GM12878 (cell line): ENCODE data around the gene ZDHHC3. TPM values are rescaled to one million over a fixed set of nuclear protein-coding genes. Genes with fewer than 3 reads are reported as not detected.

Experiments
- ATAC-seq: fragments of 200-7000 bp; cut with Tn5 transposase; 3 replicates; pipeline ENCODE4 v1.9.1; 2020; ENCODE audit warnings: mild to moderate bottlenecking, moderate library complexity
- BruUV-seq: library from RNA; stranded (reverse); fragments of 400-500 nt; replicated peaks from 2 replicates; lab custom pipeline; 2021; lab: Mats Ljungman, UMichigan
- CTCF ChIA-PET: fragments of 300-600 bp; sonication (Branson Sonifier 250); formaldehyde crosslinking; extraction: SDS; loops from one replicate; lab custom pipeline; 2021; ENCODE audit warnings: inconsistent platforms; lab: Yijun Ruan, JAX
- POLR2A ChIA-PET: fragments of 350-600 bp; formaldehyde crosslinking; extraction: SDS; loops from one replicate; lab custom pipeline; 2021; ENCODE audit warnings: inconsistent platforms; lab: Charles Lee
- RAD21 ChIA-PET: fragments of 300-600 bp; sonication (Branson Sonifier 250); formaldehyde crosslinking; loops from one replicate; lab custom pipeline; 2023; ENCODE audit warnings: antibody characterized with exemption; ENCODE audit not compliant: unreplicated experiment; lab: Charles Lee
- SMC1A ChIA-PET: fragments of 300-600 bp; sonication (Branson Sonifier 250); formaldehyde crosslinking; loops from one replicate; lab custom pipeline; 2023; ENCODE audit not compliant: unreplicated experiment, uncharacterized antibody; lab: Charles Lee
- DNase-seq: peaks from one replicate; pipeline ENCODE4 v3.0.0-alpha.2; 2011; ENCODE audit warnings: low read depth, low spot score
- FAIRE-seq: peaks from 3 replicates; lab custom pipeline; 2011; peaks lifted over from hg19 to GRCh38; lab: Jason Lieb, UNC
- H2AFZ ChIP-seq: 2 replicates; pipeline ENCODE4 v1.6.0; 2011; ENCODE audit warnings: low read depth, low read length, control low read depth; ENCODE audit not compliant: control insufficient read depth
- H3K27ac ChIP-seq: 2 replicates; pipeline ENCODE4 v1.5.1; 2011; ENCODE audit warnings: control low read depth; ENCODE audit not compliant: control insufficient read depth, insufficient read depth
- H3K27me3 ChIP-seq, 2 experiments: replicated peaks in 1 of 2; 2 replicates each; pipeline versions ENCODE4 v1.6.0 to v1.6.1; 2011; ENCODE audit warnings: low read length in 1 of 2; ENCODE audit not compliant: control insufficient read depth in 2 of 2, insufficient read depth in 2 of 2
- H3K36me3 ChIP-seq, 2 experiments: 2 replicates each; pipeline ENCODE4 v1.5.1; 2011; ENCODE audit warnings: low read length in 1 of 2; ENCODE audit not compliant: control insufficient read depth in 2 of 2, insufficient read depth in 2 of 2
- H3K4me1 ChIP-seq: 2 replicates; pipeline ENCODE4 v1.6.1; 2011; ENCODE audit warnings: mild to moderate bottlenecking, low read length, moderate library complexity, mixed read lengths; ENCODE audit not compliant: control insufficient read depth, insufficient read depth
- H3K4me2 ChIP-seq: 2 replicates; pipeline ENCODE4 v1.6.0; 2011; ENCODE audit warnings: control low read depth; ENCODE audit not compliant: control insufficient read depth, insufficient read depth
- H3K4me3 ChIP-seq: fragments of 200-600 bp; sonication (generic); 2 replicates; pipeline ENCODE4 v1.5.1; 2016
- H3K79me2 ChIP-seq: 2 replicates; pipeline ENCODE4 v1.6.0; 2011; ENCODE audit warnings: low read length; ENCODE audit not compliant: control insufficient read depth, insufficient read depth
- H3K9ac ChIP-seq: 2 replicates; pipeline ENCODE4 v1.8.0; 2011; ENCODE audit warnings: low read length, control low read depth, mixed read lengths; ENCODE audit not compliant: control insufficient read depth, insufficient read depth
- H3K9me3 ChIP-seq: replicated peaks from 3 replicates; pipeline ENCODE4 v1.5.1; 2011; ENCODE audit warnings: mild to moderate bottlenecking, low read length; ENCODE audit not compliant: control insufficient read depth, insufficient read depth
- H4K20me1 ChIP-seq: 2 replicates; pipeline ENCODE4 v1.6.0; 2011; ENCODE audit not compliant: control insufficient read depth, insufficient read depth
- CREB1 ChIP-seq: IDR thresholded peaks from 2 replicates; pipeline ENCODE4 v1.6.1; 2012; ENCODE audit warnings: low read depth, mild to moderate bottlenecking, inconsistent platforms
- HDGF ChIP-seq: fragments of 450-650 bp; IDR thresholded peaks from 2 replicates; pipeline ENCODE4 v1.6.1; 2016; ENCODE audit warnings: antibody characterized with exemption
- MYB ChIP-seq: fragments of 150-350 bp; IDR thresholded peaks from 2 replicates; pipeline ENCODE4 v1.6.1; 2014; ENCODE audit warnings: mild to moderate bottlenecking, low read depth, low read length, borderline replicate concordance
- NR2C2 ChIP-seq: IDR thresholded peaks from 2 replicates; pipeline ENCODE4 v1.6.1; 2011; ENCODE audit warnings: borderline replicate concordance, low read depth; ENCODE audit not compliant: control insufficient read depth, insufficient read length
- RFX5 ChIP-seq: IDR thresholded peaks from 2 replicates; pipeline ENCODE4 v1.6.1; 2011; ENCODE audit warnings: low read depth, low read length, improper control_type of control experiment
- ZNF207 ChIP-seq: fragments of 450-650 bp; IDR thresholded peaks from 2 replicates; pipeline ENCODE4 v1.6.1; 2014; ENCODE audit warnings: antibody characterized with exemption, mild to moderate bottlenecking, borderline replicate concordance
- WGBS: methylation state at CpG from one replicate; pipeline ENCODE4 v1.1.6; 2016; ENCODE audit warnings: low lambda C conversion rate; ENCODE audit not compliant: insufficient replicate concordance, insufficient coverage; ENCODE audit errors: missing lambda C conversion rate; 5-methylcytosine and 5-hydroxymethylcytosine counted together
- in situ Hi-C: fragments of 300-500 bp; cut with MboI; formaldehyde crosslinking; loops from 9 replicates; pipeline ENCODE4 v1.14.3; 2018; ENCODE audit warnings: mixed read lengths
- intact Hi-C: fragments of 100-400 bp; cut with micrococcal nuclease; formaldehyde crosslinking; loops from one replicate; pipeline ENCODE4 v1.14.2; 2022; ENCODE audit not compliant: unreplicated experiment
- polyA plus RNA-seq, 11 experiments: library from polyadenylated mRNA; depleted of rRNA in 4 of 11; unstranded in 6 of 11; stranded (reverse) in 5 of 11; fragments of >200 nt; fragmentation: Nextera tagmentation in 4 of 11; fragmentation: Illumina TruSeq in 1 of 11; extraction: Ambion mirVana in 4 of 11; extraction: Trizol in 1 of 11; gene quantifications; 1 replicate in 1 of 11; 2 replicates in 10 of 11; pipeline versions ENCODE4 v1.2.1 to v1.2.3, GENCODE V29; 2011 to 2016; ENCODE audit warnings: inconsistent platforms in 2 of 11, missing spikeins in 2 of 11, low read depth in 1 of 11
- total RNA-seq, 4 experiments: library from RNA; depleted of rRNA in 3 of 4; stranded (reverse); fragments of >200 nt in 3 of 4; fragmentation: Illumina TruSeq in 1 of 4; extraction: Trizol in 1 of 4; gene quantifications; 2 replicates each; pipeline versions ENCODE4 v1.2.1 to v1.2.3, GENCODE V29; 2013 to 2021
- TF ChIP-seq, protein P1 (sequence below): fragments of 450-650 bp; IDR thresholded peaks from 2 replicates; pipeline ENCODE4 v1.6.1; 2018; ENCODE audit warnings: mild to moderate bottlenecking, low read depth, moderate library complexity; ENCODE audit not compliant: partially characterized antibody
- TF ChIP-seq, protein P2 (sequence below): fragments of 450-650 bp; IDR thresholded peaks from 2 replicates; pipeline ENCODE4 v1.6.1; 2017; ENCODE audit warnings: antibody characterized with exemption, mild to moderate bottlenecking, moderate library complexity
- TF ChIP-seq, protein P3 (sequence below): fragments of 450-650 bp; IDR thresholded peaks from 2 replicates; pipeline ENCODE4 v1.6.1; 2017; ENCODE audit warnings: low read depth, mild to moderate bottlenecking, moderate library complexity
- TF ChIP-seq, protein P4 (sequence below): fragments of 450-650 bp; IDR thresholded peaks from 2 replicates; pipeline ENCODE4 v1.6.1; 2016; ENCODE audit warnings: mild to moderate bottlenecking, moderate library complexity, borderline replicate concordance

Gene ZDHHC3
- total and polyA plus RNA-seq, 10 of the 15 experiments (the other 5 are each of a cell fraction or from before 2014, with no cell fraction given), result 6.8 to 79.1 (median 40.8) TPM

DNA sequence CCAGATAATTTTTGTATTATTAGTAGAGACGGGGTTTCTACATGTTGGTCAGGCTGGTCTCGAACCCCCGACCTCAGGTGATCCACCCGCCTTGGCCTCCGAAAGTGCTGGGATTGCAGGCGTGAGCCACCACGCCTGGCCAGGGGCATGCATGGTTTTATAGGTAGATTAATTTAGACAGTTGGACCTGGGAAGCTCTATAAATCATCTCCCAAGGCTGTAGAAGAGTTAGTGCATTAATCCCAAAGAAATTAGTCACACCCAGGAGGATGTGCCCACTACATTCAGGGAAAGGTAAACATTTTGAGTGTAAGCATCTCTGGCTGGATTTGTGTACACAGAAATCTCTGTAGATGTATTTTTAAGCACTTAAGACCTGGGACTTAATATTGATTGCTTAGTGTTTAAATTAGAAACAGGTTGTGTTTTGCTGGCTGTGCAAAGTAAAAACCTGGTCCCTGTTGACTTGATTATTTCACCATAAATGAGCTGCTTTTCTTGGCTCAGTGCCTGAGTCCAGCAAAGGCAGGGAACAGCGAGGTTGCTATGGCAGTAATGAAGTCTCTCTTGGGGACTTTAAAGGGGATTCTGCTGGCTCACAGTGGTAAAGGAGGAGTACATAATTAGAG lies 19.3 kb upstream of the ZDHHC3 start:
- ChIA-PET CTCF (interaction anchor here (0.6 to 7.7 kb wide), 7 partner anchors 7 to 116 kb away, joined by 3 to 53 read pairs (median 4); partner anchors contain the start of genes EXOSC7 and ZDHHC3), SMC1A (interaction anchor here (1.0 to 8.3 kb wide), 4 partner anchors 11 to 44 kb away, joined by 3 to 97 read pairs (median 16); partner anchors contain the start of genes EXOSC7 and ZDHHC3), RAD21 (interaction anchor here (1.3 to 5.2 kb wide), 6 partner anchors 11 to 1001 kb away, joined by 3 to 39 read pairs (median 6); partner anchors contain the start of genes EXOSC7, FYCO1 and ZDHHC3), POLR2A (interaction anchor here (1.6 to 6.7 kb wide), 2 partner anchors 11 to 18 kb away, joined by 15 to 62 read pairs; partner anchors contain the start of genes EXOSC7 and ZDHHC3)
- DNase-seq (no peak), FAIRE-seq (no peak), ATAC-seq (no peak)
- Histone ChIP-seq H3K79me2 (no peaks in the 10 kb centered on the region; the same call in none of the 2 replicates), H2AFZ (no peak overlapping the region), H3K9ac (no peak overlapping the region), H3K9me3 (no peaks in the 10 kb centered on the region), H3K4me3 (no peak overlapping the region), H3K27me3 (no peaks in the 10 kb centered on the region), H3K4me2 (no peak overlapping the region), H3K36me3 (peaks cover 20 to 42% of the 10 kb centered on the region in 2 experiments; a peak in 3 of 4 replicates), H3K4me1 (peaks cover 5% of the 10 kb centered on the region), H3K27ac (no peak overlapping the region), H4K20me1 (no peaks in the 10 kb centered on the region)
- no TSS peak for BruUV-seq
- WGBS, result 83% methylated on average over 8 of the region's 8 CpGs
- intact Hi-C loops (no loop called here), in situ Hi-C loops (no loop called here)
- TF ChIP-seq CREB1 (no peak), NR2C2 (no peak), RFX5 (no peak), MYB (no peak), ZNF207 (no peak), HDGF (no peak)
- TF ChIP-seq, protein P1, sequence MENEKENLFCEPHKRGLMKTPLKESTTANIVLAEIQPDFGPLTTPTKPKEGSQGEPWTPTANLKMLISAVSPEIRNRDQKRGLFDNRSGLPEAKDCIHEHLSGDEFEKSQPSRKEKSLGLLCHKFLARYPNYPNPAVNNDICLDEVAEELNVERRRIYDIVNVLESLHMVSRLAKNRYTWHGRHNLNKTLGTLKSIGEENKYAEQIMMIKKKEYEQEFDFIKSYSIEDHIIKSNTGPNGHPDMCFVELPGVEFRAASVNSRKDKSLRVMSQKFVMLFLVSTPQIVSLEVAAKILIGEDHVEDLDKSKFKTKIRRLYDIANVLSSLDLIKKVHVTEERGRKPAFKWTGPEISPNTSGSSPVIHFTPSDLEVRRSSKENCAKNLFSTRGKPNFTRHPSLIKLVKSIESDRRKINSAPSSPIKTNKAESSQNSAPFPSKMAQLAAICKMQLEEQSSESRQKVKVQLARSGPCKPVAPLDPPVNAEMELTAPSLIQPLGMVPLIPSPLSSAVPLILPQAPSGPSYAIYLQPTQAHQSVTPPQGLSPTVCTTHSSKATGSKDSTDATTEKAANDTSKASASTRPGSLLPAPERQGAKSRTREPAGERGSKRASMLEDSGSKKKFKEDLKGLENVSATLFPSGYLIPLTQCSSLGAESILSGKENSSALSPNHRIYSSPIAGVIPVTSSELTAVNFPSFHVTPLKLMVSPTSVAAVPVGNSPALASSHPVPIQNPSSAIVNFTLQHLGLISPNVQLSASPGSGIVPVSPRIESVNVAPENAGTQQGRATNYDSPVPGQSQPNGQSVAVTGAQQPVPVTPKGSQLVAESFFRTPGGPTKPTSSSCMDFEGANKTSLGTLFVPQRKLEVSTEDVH, result no peak
- TF ChIP-seq, protein P2, sequence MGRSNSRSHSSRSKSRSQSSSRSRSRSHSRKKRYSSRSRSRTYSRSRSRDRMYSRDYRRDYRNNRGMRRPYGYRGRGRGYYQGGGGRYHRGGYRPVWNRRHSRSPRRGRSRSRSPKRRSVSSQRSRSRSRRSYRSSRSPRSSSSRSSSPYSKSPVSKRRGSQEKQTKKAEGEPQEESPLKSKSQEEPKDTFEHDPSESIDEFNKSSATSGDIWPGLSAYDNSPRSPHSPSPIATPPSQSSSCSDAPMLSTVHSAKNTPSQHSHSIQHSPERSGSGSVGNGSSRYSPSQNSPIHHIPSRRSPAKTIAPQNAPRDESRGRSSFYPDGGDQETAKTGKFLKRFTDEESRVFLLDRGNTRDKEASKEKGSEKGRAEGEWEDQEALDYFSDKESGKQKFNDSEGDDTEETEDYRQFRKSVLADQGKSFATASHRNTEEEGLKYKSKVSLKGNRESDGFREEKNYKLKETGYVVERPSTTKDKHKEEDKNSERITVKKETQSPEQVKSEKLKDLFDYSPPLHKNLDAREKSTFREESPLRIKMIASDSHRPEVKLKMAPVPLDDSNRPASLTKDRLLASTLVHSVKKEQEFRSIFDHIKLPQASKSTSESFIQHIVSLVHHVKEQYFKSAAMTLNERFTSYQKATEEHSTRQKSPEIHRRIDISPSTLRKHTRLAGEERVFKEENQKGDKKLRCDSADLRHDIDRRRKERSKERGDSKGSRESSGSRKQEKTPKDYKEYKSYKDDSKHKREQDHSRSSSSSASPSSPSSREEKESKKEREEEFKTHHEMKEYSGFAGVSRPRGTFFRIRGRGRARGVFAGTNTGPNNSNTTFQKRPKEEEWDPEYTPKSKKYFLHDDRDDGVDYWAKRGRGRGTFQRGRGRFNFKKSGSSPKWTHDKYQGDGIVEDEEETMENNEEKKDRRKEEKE, result no peak
- TF ChIP-seq, protein P3, sequence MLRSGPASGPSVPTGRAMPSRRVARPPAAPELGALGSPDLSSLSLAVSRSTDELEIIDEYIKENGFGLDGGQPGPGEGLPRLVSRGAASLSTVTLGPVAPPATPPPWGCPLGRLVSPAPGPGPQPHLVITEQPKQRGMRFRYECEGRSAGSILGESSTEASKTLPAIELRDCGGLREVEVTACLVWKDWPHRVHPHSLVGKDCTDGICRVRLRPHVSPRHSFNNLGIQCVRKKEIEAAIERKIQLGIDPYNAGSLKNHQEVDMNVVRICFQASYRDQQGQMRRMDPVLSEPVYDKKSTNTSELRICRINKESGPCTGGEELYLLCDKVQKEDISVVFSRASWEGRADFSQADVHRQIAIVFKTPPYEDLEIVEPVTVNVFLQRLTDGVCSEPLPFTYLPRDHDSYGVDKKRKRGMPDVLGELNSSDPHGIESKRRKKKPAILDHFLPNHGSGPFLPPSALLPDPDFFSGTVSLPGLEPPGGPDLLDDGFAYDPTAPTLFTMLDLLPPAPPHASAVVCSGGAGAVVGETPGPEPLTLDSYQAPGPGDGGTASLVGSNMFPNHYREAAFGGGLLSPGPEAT, result no peak
- TF ChIP-seq, protein P4, sequence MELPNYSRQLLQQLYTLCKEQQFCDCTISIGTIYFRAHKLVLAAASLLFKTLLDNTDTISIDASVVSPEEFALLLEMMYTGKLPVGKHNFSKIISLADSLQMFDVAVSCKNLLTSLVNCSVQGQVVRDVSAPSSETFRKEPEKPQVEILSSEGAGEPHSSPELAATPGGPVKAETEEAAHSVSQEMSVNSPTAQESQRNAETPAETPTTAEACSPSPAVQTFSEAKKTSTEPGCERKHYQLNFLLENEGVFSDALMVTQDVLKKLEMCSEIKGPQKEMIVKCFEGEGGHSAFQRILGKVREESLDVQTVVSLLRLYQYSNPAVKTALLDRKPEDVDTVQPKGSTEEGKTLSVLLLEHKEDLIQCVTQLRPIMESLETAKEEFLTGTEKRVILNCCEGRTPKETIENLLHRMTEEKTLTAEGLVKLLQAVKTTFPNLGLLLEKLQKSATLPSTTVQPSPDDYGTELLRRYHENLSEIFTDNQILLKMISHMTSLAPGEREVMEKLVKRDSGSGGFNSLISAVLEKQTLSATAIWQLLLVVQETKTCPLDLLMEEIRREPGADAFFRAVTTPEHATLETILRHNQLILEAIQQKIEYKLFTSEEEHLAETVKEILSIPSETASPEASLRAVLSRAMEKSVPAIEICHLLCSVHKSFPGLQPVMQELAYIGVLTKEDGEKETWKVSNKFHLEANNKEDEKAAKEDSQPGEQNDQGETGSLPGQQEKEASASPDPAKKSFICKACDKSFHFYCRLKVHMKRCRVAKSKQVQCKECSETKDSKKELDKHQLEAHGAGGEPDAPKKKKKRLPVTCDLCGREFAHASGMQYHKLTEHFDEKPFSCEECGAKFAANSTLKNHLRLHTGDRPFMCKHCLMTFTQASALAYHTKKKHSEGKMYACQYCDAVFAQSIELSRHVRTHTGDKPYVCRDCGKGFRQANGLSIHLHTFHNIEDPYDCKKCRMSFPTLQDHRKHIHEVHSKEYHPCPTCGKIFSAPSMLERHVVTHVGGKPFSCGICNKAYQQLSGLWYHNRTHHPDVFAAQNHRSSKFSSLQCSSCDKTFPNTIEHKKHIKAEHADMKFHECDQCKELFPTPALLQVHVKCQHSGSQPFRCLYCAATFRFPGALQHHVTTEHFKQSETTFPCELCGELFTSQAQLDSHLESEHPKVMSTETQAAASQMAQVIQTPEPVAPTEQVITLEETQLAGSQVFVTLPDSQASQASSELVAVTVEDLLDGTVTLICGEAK, result no peak
